NCI-H1417 treated with DMSO at 0.1 percent for 48 hours (cell line): ENCODE data around the gene SPTAN1.
"Not testable (repeated sequence)": the region's sequence is repeated elsewhere in the genome, so short reads cannot be mapped to it uniquely, and the experiment has no call there.

Experiments
- DNase-seq: peaks from one replicate; lab custom pipeline; 2025; lab: John Stamatoyannopoulos, UW

Gene SPTAN1

GRCh38 chr9:128552153-128552743, at the start of gene SPTAN1:
Gene SPTAN1 (plus strand): TSS chr9:128552587. CDS start chr9:128566741, 14,154 bp downstream.
- peak; percentile 76 for DNase-seq

DNA sequence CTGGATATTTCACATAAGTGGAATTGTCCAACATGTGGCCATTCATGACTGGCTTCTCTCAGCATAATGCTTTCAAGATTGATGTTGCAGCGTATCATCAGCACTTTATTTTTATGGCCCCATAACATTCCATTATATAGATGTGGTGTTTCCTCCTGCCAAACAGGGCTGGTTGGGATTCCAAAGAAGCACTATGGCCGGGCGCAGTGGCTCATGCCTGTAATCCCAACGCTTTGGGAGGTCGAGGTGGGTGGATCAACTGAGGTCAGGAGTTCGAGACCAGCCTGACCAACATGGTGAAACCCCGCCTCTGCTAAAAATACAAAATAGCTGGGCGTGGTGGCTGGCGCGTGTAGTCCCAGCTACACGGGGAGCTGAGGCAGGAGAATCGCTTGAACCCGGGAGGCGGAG, 49.0 kb upstream of the SPTAN1 start:
- DNase-seq = not testable (repeated sequence)

- DNase-seq = no peak
Observed at GRCh38 chr9:128503870-128504269, 48.5 kb upstream of the SPTAN1 start.

DNA sequence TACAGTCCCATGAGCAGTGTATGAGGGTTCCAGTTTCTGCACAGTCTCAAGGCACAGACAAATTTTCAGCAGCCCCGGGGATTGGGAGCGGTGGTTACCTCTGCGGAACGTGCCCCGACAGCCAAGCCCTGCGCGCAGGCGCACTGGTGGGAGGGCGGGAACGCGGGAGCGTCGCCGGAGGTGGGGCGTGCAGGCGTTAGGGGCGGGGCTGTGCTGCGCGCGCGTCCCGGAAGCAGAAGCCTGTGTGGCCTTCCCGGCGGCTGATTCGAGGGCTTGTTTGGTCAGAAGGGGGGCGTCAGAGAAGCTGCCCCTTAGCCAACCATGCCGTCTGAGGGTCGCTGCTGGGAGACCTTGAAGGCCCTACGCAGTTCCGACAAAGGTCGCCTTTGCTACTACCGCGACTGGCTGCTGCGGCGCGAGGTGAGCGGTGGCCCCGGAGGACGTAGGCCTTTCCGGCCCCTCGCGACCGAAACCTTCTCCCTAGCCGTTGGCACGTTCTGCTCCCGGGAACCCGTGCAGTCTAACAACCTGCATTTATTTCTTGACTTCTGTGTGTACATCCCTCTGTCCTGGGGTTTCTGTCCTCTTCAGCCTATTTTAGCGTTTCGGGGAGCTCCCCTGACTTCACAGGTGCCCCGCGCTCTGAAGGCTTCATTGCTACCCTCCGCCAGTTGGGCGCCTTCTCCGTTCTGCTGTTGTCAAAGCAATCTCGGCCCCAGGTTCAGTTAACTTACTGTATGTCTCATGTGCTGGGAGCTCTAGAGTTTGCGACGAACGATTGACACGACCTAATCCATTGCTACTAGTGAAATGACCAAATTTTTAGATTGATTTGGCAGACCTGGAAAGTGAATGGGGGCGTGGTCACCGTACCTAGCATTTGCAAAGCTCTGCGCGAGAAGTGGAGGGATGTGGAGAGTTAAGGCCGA, 47.6 kb upstream of the SPTAN1 start, which contains the start of gene GLE1:
Gene GLE1, plus strand, starts transcription at position 235 of the 929 bp plus-strand sequence. Its CDS starts 87 bp downstream, at position 322.
- DNase-seq = peak; percentile 70

- DNase-seq = no peak
Observed at GRCh38 chr9:128505414-128505765, 47.0 kb upstream of the SPTAN1 start.

- not testable (repeated sequence) for DNase-seq
Observed at GRCh38 chr9:128505906-128506305, 46.5 kb upstream of the SPTAN1 start.

GRCh38 chr9:128512820-128513219, 39.6 kb upstream of the SPTAN1 start:
- no peak for DNase-seq

GRCh38 chr9:128521956-128522355, 30.4 kb upstream of the SPTAN1 start:
- no peak for DNase-seq

DNA sequence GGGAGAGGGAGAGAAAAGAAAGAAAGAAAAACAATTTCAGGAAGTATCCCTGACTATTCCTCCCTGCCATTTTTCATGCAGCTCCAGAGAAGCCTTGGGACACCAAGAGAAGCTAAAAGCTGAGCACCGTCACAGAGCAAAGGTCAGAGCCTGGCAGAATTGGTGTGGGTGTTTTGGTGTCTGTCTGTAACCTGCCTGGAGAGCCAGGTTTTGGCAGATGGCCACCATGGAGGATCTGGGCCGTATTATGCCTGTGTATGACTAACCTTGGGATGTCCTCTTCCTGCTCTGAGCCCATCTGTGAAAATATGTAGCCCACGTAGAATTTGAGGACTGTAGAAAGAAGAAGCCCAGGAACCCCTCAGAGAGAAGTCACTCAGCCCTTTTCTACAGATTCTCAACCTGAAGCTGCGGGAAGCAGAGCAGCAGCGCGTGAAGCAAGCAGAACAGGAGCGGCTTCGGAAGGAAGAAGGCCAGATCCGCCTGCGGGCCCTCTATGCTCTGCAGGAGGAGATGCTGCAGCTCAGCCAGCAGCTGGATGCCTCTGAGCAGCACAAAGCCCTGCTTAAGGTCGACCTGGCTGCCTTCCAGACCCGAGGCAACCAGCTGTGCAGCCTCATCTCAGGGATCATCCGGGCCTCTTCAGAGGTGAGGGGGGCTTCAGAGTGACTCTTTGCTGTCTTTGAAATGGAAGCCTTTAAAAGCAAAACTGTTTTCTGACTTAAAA, 29.0 kb upstream of the SPTAN1 start:
- DNase-seq = no peak

DNA sequence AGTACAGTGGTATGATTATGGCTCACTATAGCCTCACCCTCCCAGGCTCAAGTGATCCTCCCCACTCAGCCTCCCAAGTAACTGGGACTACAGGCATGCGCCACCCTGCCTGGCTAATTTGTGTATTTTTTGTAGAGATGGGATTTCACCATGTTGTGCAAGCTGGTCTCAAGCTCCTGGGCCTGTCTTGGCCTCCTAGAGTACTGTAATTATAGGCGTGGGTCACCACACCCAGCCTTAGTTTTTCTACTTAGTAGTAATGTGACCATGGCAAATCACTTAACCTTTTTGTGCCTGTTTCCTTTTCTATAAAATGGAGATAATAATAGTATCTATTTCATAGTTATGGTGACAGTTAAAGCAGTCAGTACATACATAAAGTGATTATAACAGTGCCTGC, 25.7 kb upstream of the SPTAN1 start:
- no peak for DNase-seq

GRCh38 chr9:128528445-128529160, 23.8 kb upstream of the SPTAN1 start:
- DNase-seq = no peak

- DNase-seq = no peak
Observed at GRCh38 chr9:128529191-128529590, 23.2 kb upstream of the SPTAN1 start.

DNA sequence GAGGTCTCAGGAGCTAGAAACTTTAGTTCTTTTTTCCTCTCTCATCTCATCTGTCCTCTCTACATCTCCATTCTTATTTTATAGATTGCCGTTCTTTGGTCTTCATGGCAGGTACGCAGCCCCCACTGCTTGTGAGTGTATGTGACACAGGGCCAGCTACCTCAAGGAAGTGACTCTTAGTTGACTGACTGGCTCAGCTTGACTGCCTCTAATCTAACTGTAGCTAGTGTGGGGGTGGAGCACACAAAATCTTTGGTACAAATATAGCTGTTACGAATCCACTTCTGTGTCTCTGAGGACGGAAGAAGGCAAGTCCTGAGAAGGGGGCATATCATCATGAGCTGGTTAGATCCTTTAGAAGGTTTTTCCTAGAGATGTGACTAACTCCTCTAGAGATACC, 19.8 kb upstream of the SPTAN1 start:
- no peak for DNase-seq

DNA sequence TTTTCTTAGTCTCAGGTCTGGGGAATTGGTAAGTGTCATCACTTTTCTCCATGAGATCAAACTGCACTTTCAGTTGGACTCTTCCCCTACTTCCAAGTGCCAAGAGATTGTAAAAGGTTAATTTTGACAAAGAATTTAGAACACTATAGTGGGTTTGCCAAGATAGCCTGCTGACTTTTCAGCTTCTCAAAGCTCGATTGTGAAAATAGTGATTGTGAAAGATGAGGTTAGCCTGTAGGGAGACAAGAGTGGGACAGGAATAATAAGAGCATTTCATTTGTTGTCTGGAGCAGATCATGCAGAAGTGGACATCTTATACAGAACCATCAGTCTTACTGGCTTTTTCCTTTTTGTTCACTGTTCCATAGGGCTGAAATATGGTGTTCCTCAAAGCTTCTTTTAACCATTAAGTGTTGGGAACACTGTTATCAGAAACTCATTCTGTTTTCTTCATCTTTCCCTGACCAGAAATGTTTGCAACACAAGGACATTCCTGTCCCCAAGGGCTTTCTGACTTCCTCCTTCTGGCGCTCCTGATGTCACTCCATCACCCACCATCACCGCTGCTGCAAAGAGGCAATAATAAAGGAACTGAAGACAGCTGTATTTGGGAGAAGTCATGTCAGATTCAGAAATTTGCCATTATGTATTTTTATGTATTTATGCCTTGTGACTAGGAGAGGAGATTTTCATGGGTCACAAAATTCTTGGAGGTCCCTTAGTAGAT, 11.6 kb upstream of the SPTAN1 start:
- DNase-seq = no peak

- DNase-seq = no peak
Observed at GRCh38 chr9:128546504-128546903, 5.9 kb upstream of the SPTAN1 start.

GRCh38 chr9:128548876-128549275, 3.5 kb upstream of the SPTAN1 start:
- DNase-seq = no peak

GRCh38 chr9:128550226-128550625, 2.2 kb upstream of the SPTAN1 start:
- no peak for DNase-seq

DNA sequence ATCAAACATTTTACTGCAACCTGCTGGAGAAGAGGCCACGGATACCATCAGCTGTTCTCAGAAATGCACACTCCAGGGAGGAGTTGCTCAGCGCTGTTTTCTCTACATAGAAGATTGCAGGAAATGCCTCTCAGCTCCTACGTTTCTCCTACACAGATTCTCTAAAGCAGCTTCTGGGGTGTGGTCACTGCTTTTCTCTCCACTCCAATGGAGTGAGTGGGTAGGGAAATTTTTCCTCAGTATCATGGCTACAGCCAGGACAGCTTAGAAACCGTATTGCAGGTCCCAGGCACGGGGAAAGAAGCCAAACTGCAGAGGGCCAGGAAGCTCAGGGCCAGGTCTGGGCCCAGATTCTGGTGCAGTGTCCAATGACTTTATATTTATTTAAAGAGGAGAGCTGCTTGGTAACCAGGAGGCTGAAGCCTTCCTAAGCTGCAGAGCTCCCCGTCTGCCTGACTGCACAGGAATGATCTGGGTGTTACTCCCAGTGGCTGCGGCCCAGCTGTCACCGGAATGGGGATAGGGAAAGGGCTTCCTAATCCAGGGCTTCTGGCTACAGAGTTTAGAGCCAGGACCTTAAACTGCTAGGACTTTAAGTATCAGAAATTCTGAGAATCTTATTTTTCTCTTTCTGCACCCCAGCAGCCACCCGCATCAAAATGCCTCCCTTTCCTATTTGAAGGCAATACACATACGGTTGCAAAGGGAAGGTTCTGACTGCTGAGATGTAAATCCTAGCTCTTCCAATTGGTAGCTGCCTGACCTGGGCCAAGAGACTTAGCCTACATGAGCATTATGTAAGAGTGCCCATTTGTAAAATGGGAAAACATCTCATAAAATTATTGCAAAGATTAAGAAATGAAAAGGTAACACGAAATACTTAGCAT, 1.4 kb upstream of the SPTAN1 start:
- DNase-seq = no peak

- DNase-seq = no peak
Observed at GRCh38 chr9:128551657-128552152, 682 bp upstream of the SPTAN1 start.
